HepG2 (cell line): ENCODE data around the gene PRKN.

ENCODE experiments used
- PTBP1 ChIP-seq: fragments of 200-400 bp; formaldehyde crosslinking; IDR thresholded peaks from 2 replicates; pipeline ENCODE4 v1.6.1; 2018; ENCODE audit warnings: low read length, low read depth; ENCODE audit not compliant: poor library complexity, severe bottlenecking
- ZNF724P ChIP-seq: sonication (generic); formaldehyde crosslinking; IDR thresholded peaks from 2 replicates; pipeline ENCODE4 v1.8.0; 2022; ENCODE audit warnings: missing genetic modification reagents, borderline replicate concordance

DNA sequence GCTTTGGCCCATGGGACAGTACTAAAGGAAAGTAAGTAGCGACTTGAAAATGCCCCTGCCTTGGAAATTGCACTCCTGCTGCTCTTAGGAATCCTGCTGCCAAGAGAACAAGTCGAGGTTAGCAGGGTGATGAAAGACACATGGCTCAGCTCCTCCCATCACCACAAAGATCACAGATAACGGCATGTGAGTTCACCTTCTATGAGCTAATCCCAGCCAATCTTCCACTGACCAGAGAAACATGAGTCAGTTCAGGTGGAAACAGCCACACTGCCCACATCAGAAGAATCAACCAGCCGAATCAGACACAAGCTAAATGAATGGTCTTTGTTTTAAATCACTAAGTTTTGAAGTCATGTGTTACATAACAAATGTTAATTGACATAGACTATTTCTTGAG is 106.3 kb downstream of the PRKN start:
- TF ChIP-seq ZNF724P (CRISPR knock-in tag) (no peak), PTBP1 (no peak)
